OCI-LY3 (cell line): ENCODE measurements around the gene FAF2.

Experiments
- CTCF ChIP-seq: fragments of 200-600, 300-600 bp; sonication (generic); IDR thresholded peaks from 2 replicates; pipeline ENCODE4 v1.5.1; 2014; ENCODE audit warnings: antibody characterized with exemption, low read length, low read depth
- EZH2phosphoT487 ChIP-seq: fragments of 200-600 bp; shearing (Covaris generic); IDR thresholded peaks from 2 replicates; pipeline ENCODE4 v1.6.1; 2018; ENCODE audit warnings: antibody characterized with exemption, mixed run types, low read depth

- TF ChIP-seq CTCF (no peak), EZH2phosphoT487 (no peak)
These were observed 26.3 kb downstream of the FAF2 start for GRCh38 chr5:176474476-176474875.
